Measurements from ENCODE around the gene ANKRD65.
"Not testable (repeated sequence)": the region's sequence is repeated elsewhere in the genome, so short reads cannot be mapped to it uniquely, and the experiment has no call there.

- not testable (repeated sequence) for TF ChIP-seq CTCF (IDR thresholded peaks at IDR 0.05 in 2 of 3, conservative IDR thresholded peaks at IDR 0.05 in 1 of 3; ENCODE audit: borderline replicate concordance in 1 of 3, insufficient read depth in 1 of 3, low read depth in 2 of 3, low read length in 2 of 3); RAD21 (IDR thresholded peaks at IDR 0.05; ENCODE audit: low read depth); POLR2A (IDR thresholded peaks at IDR 0.05; ENCODE audit: borderline replicate concordance, extremely low read depth, insufficient read depth, insufficient read length); REST (IDR thresholded peaks at IDR 0.05; ENCODE audit: low read depth)
These were observed 38.6 kb upstream of the ANKRD65 start for GRCh38 chr1:1459711-1460110.
